Measurements from ENCODE around the gene PCBD2.

DNA sequence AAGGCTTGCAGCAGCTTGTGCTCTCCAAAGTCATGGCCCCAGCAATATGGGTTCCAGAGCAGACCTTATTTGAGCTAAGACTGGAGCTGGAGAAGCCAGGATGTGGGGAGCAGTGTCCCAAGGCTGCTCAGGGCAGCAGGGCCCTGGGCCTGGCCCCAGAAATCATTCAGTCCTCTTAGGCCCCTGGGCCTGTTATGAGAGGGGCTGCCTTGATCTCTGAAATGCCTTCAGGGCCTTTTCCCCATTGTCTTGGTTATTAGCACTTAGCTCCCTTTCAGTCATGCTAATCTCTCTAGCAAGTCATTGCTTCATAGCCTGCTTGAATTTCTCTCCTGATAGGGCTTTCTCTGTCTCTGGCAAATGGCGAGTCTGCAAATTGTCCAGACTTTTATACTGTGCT, 71.9 kb downstream of the PCBD2 start:
- TF ChIP-seq, protein P1, sequence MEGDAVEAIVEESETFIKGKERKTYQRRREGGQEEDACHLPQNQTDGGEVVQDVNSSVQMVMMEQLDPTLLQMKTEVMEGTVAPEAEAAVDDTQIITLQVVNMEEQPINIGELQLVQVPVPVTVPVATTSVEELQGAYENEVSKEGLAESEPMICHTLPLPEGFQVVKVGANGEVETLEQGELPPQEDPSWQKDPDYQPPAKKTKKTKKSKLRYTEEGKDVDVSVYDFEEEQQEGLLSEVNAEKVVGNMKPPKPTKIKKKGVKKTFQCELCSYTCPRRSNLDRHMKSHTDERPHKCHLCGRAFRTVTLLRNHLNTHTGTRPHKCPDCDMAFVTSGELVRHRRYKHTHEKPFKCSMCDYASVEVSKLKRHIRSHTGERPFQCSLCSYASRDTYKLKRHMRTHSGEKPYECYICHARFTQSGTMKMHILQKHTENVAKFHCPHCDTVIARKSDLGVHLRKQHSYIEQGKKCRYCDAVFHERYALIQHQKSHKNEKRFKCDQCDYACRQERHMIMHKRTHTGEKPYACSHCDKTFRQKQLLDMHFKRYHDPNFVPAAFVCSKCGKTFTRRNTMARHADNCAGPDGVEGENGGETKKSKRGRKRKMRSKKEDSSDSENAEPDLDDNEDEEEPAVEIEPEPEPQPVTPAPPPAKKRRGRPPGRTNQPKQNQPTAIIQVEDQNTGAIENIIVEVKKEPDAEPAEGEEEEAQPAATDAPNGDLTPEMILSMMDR (IDR thresholded peaks at IDR 0.05 in 4 of 5, conservative IDR thresholded peaks at IDR 0.05 in 1 of 5) = no peak
- TF ChIP-seq POLR2A (IDR thresholded peaks at IDR 0.05) = no peak
